Stimulated activated CD8-positive, alpha-beta memory T cell treated with anti-CD3 and anti-CD28 coated beads, Interleukin-12 subunit alpha, Interleukin-12 subunit beta, amount 100 ng/mL, for 1 hour (primary cell): Measurements from ENCODE around the gene AGAP1.

Source experiments
- DNase-seq: peaks from one replicate; pipeline ENCODE4 v3.0.0-alpha.2; 2020; ENCODE audit warnings: low read depth

Gene AGAP1

DNA sequence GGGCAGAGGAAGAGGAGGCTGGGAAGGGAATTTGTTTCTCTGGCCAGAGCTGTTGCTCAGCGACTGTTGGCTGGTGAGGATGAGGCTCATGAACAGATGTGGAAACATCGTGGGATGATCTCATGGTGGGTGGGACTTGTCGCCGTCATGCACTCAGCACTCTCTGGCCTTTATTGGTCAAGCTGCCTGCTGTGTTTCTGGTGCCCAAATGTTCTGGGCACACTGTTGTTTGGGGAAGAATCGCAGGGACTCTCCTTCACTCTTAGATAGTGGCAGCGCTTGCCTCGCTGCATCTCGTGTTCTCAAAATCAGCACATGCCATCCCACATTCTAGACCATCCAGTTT is 145.6 kb downstream of the AGAP1 start:
- DNase-seq: no peak

DNA sequence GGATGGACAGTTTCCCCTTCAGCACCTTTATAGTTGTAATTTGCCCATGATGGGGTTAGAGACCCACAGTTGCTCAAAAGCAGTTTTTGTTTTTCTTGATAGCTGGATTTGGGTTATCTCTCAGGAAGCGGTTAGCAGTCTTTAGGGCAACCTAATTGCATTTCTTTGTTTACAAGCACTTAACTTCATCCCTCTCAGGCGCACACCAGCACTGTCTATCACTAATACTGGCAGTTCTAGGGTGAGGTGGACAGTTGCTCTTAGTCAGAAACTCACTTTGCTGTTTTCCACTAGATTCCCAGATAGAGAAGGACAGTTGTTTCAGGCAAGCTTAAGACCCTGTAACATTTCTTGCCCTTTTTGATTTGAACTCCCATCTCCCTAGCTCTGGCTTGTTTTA is 146.0 kb downstream of the AGAP1 start:
- no peak for DNase-seq

DNA sequence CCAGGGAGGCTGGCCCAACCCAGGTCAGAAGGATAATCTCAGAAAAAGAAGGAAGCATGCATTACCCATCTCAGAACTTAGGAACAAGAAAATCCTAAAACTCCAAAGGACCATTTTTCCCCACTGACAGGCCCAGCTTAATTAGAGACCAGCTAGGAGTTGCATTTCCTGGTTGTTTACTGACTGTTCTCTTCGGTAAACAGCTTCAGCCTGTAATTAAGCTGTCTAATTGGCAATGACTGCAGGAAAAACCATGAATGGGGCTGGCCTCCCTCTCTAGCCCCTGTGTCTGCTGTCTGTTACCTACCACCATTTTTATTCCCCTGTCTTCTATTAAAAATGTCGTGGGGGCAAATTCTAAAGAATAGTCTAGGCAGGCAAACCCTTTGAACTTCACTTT is 146.5 kb downstream of the AGAP1 start:
- no peak for DNase-seq

DNA sequence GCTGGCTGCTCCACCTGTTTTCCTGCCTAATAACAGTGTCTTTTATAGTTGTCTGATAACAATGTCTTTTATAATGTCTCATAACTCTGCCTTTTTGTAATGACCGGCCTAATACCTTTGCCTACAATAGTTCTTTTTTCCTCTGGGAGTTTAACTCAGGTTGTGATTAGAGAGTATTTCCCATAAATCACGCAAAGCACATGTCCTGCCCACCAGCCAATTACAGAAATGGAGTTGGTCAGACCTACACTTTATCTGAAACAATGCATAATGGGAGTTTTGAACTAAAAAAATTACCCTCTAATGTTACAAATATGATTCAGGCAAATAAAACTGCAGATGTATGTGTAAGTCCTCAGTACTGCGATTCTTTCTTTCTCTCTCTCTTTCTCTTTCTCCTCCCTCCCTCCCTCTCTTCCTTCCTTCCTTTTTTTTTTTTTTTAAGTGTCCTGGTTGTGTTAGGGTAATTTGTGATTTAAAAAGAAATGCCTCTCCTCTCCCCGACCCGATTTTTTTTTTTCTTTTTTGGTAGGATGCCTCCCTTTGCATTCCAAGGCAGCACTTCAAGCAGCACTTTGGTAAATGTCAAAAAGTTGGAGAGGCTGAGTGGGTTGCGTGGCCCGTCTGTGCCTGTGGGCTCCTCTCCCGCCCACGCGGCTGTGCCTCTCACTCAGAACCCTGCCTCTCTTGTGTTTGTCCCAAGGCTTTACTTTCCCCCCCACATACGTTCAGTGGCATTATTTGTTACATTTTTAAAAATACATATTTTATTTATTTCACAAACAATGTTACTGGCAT is 147.3 kb downstream of the AGAP1 start:
- no peak for DNase-seq

DNA sequence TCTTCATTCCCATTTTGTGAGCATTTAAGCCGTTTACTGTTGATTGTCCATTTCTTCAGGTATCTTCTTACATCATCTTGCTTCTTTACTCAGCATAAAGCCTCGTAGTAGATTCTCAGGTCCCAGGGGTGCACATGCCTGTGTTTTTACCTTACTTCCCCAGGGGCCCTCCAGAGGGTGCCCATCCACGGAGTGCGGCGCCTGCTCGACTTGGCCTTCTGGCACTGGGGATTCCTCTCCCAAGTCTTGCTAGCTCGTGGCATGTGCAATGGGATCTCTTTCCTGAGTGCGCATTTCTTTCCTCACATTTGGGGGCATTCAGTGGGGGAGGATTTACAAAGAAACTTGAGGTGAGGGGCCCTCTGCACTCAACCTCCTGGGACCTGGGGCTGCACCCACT is 148.1 kb downstream of the AGAP1 start:
- DNase-seq: no peak

DNA sequence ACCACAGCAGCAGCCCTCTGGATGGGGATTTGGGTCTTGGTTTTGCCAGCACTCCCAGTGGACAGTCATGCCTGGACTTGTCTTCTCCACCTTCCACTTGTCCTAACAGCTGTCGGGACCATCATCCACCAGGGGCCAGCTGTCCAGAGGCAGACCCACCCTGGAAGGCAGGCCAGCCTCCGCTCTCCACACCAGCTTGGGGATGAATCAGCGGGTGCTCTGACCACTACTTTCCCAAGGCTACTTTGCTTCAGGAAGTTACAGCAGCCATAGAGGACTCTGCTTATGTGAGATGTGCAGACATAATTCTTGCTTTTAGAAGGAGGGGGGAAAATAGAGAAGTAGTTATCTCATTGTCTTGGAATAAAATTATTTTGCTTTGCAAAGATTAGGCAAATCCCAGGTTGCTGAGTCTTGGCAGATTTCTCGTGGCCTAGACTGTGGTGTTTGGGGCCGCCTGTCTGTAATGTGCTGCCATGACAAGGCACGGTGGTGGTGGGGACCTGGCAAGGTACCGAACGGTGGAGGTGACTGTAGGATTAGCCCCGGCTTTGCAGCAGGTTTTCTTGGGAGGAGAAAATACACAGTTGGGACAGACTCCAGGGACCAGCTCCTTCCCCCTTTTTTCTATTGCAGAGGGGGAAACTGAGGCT is 148.7 kb downstream of the AGAP1 start:
- DNase-seq: no peak

DNA sequence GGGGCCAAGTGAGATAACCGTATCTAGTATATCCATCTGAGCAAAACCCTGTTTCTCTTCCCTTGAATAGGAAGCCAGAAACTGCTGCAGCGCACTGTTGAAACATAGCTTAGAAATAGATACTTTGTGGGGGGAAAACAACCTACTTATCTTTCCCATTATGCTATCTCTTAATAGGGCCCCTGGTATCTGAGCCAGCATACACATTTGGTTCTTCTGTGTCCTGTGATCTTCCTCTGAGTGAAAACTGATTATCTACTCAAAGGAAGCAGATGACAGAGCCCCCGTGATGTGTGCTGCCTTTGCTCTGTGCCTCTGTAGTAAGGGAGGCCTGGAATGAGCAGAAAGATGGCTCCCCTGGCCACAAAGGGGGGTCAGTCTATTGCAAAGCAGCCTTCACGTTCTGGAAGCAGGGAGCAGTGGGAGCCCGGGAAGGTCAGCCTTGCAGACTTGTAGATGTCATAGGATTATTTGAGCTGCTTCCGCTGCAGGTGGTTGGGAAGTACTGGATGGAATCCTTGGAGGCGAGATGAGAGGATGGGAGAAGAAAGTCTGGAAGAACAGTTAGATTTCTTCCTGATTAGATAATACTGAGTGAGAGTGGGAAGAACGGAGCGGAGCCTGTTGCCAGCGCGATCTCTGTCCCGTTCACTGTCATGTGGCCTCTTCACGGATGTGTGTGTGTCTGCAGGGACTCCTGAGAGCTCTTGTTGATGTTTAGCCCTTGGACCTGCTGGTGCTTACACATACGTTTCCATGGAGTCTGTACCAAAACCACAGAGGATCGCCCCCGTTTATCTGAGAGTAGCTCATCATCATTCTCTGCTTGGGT is 150.1 kb downstream of the AGAP1 start:
- DNase-seq: no peak

DNA sequence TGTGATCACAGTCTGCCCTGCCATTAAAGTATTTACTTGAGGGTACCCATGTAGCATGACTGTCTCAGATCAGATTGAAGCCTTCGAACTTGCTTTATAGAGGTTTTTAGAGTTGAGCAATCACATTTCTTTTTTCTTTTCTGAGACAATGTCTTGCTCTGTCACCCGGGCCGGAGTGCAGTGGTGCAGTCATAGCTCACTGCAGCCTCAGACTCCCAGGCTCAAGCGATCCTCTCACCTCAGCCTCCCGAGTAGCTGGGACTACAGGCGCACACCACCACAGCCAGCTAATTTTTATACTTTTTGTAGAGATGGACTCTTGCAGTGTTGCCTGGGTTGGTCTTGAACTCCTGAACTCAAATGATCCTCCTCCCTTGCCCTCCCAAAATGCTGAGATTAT is 153.4 kb downstream of the AGAP1 start:
- no peak for DNase-seq

DNA sequence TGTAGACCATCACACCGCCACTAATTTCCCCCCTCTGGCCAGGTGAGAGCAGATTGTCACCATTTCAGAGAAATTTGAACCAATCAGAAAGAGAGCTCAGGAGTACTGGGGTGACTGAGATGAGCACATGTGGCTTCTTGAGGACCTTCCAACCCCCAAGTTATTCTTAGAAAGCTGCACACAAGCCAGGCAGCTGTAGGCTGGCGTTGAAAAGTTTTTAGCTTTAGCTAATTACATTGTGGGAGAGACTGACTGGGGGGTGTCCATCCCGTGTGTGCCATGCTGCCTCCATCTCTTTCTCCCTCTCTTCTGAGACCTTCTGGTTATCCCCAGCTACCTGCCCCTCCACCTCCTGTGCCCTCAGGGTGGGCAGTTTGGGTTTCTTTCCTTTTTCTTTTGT is 154.0 kb downstream of the AGAP1 start:
- DNase-seq: no peak

DNA sequence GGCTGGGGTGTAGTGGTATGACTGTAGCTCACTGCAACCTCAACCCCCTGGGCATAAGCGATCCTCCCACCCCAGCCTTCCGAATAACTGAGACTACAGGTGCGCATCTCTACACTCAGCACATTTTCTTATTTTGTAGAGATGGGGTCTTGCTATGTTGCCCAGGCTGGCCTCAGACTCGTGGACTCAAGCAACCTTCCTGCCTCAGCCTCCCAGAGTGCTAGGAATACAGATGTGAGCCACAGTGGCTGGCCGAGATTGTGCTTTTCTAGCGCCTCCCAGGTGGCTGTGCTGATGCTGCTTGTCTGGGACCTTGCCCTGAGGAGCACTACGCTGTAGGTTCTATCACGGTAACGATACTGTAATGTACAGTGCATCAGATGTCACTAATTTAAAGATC is 155.6 kb downstream of the AGAP1 start:
- DNase-seq: no peak

DNA sequence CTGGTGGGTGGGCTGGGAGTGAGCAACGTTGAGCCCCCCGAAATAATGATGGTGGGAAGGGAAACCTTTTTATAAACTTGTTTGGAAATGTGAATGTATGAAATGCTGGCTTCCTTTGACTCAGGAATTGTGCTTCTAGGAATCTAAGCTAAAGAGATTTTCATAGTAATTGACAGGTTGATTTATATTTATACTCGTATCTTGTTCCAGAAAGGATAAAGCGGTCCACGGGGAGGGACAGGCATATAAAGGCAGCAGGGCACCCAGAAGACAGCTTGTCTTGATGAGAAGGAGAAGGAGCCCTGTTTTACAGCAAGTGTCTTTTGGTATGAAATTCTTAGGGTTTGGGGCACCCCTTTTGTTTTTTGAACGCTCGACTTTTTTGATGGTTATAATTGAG is 157.8 kb downstream of the AGAP1 start:
- no peak for DNase-seq

DNA sequence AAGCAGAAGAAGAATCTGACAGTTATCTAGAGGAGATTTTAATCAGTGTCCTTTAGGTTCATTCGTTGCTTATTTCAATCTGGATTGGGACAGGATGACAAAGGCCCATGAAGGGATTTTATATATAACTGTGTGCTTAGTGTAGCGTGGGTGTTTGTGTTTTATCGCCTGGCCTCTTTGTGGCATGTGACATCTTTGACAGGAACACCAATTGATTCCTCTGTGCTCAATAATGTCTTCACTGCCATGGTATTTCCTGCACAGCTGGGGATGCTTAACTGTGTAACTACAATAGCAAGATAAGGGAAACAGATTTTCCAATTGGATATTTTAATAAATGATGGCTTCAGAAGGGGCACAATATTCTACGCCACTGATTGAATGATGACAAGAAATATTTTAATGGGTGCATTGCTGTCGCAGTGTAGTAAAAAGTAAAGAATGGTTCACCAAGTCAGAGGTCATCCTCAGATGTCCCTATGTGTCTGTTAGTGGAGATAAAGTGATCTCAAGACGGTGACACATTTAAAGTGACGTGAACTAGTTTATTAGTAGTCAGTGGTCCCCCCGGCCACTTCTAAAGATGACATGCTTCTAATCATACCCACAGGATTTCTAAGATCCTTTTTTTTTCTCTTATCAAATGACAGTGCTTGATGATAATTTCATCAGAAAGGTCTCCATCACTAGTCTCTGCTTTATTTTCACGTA is 160.4 kb downstream of the AGAP1 start:
- no peak for DNase-seq

DNA sequence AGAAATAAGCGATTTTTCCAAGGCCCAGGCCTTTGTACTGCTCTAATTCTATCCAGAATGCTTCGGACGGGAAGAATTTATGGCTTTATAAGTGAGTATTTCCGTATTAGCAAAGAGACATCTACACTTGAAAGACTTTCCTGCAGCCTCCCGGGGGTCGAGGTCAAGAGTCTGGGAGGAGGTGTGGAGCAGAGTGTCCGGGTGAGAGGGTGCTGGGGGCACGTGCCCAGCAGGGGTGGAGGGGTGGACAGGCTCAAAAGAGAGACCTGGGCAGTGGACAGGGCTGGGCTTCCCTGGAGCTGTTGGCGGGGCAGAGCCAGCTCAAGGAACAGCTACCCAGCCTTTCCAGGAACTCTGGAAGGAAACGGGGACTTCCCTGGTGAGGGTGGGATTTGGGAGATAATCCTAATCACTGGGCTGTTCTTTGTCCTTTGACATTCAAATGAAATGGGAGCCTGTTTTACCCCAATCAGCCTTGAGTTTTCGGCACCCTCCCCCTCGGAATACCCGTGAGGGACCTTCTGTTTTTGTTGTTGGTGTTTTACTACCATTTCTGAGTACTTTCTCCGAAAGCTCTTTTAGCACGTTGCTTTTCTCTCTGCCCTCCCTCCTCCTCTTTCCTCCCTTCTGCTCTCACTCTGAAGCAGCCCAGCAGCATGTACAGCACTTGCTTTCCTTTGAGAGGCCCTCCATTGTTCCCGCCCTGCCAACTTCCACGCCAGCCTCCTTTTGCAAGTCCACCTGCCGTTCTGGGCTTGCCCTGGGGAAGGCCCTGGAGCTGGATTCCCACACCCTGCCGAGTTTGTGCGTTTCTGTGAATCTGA is 164.7 kb downstream of the AGAP1 start:
- no peak for DNase-seq

DNA sequence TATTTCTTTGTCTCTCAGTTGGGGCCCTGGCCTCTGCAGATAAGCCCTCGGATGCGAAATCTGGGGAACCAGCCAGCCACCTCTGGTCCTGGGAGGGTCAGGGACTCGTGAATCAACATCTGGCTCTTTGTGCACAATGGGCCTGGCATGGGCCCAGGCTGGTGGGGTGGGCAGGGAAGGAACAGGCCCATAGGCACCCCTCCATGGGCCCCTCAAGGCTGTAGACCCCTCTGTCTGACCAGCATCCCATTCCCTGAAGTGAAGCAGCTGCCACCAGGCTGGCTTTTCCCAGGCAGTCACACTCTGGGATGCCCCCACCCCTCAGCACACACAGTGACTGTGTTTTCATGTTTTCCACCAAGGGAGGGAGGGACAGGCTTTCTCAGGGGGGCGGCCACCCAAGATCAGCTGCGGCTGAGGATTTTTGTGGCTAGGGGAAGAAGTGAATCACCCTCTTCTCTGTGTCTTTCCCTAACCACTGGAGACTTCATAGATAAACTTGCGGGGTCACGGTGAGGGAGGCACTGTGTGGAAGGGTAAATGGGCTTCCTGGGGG is 166.0 kb downstream of the AGAP1 start:
- no peak for DNase-seq

DNA sequence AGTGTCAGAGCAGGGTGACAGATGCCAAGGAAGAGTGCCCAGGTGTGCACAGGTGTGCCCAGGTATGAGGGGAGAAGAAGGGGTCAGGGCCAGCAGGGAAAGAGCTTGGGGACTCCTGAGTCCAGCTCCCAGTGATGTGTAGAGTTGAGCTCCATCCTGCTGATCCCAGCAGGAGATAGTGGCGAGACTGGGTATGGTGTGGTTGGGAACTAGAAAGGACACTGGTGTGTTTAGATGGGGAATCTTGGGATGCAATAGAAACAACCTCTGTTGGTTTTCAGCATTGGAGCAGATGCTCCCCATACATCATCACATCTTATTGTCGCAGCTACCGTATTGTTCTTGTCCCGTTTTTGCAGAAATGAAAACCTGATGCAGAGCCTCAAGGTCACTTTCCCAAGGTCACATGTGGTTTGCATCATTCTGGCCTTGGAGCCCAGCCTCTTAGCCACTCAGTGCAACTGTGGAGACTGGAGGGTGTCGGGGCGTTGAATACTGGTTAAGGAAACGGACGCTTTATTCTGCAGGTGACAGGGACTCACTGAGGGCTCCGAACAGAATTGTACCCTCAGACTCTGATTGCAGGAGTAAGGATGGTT is 166.7 kb downstream of the AGAP1 start:
- DNase-seq: no peak

DNA sequence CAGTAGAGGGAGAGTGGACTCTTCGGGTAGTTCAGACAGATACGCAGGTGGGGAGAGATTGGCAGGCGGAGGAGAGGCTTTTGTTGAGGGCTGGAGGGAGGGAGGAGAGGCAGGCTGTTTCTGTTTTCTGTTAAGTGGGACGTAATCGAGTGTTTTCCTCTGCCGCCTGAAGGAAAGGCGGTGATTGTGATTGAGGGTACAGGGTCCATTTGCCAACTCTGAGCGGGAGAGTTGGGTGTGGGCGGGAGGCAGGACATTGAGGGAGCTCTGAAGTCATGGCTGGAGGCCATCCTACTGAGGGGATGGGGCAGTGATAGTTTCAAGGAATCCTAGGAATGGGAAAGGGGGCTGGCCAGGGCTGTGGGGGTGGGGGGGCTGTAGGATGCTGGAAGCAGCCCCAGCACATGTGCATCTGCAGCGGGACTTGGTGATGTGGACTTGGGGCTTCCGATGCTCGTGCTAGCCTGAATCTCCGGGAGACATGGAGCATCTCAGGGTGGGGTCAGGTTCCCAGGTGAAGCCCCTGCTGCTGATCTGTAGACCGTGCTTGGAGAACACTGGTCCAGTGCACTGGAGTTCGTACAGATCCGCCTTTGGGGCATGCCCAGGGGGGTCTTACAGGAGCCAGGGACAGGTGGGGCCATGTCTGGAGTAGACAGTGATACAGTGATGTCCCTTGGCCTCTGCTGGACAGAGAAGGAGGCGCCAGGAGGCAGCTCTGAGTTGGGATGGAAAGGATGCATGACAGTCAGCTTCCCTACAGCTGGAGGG is 167.5 kb downstream of the AGAP1 start:
- no peak for DNase-seq

DNA sequence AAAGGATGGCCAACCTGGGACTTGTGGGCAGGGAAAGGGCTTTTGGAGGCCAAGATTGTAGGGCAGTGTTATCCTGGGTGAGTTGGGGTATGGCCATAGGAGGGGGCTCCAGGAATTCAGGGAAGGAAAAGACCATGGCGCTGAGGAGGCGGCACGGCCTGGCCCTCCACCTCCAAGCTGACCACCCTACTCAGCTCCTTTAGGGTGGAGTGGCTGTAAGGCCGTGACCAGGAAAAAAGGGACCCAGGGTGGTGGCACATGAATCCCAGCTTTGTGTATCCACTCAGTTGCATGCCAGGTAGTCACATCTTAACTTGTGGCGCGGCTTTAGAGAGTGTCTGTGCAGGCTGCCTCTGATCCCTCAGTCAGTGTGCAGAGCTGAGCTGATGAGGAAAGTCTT is 168.1 kb downstream of the AGAP1 start:
- no peak for DNase-seq

DNA sequence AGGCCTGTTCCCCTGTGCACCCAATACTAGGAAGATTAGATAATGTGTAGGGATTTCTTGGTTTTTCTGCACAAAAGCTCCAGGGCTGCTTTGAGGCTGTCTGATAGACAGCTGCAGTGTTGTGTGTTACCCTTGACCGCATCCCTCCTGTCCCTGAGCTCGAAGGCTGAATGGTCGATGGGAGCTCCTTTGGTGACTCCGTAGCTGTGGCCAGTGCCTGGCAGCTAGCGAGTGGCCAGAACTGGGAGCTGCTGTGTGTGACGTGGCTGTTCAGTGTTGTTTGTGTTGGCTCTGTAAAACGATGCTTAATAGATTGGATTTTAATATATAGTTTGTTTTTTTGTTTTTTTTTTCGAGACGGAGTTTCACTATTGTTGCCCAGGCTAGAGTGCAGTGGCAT is 170.0 kb downstream of the AGAP1 start:
- no peak for DNase-seq

DNA sequence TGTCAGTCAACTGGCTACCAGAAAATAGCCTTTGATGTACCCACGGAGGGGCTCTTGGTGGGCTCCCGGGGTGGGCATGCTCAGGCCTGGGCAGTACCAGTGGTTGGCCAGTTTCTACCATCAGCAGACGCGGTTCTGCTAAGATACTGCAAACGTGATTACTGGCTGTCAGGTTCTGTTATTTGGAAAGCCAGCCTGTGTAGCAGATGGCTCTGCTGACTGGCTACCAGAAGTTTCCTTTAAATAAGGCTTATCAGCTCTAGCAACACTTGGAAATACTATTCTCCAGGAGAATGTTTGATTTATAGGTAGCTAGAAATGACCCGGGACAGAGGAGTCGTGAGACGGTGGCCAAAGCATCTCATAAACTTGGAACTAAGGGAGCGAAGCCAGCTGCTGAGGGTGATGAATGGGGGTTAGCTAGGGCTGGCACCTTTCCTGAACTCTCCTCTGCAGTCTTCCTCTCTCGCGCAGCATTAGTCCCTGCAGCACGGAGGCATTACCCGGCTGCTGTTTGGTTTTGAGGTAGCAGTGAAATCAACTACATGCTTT is 171.9 kb downstream of the AGAP1 start:
- no peak for DNase-seq
